Activated T-helper 1 cell treated with anti-CD3 and anti-CD28 coated beads, Interleukin-12 subunit alpha, Interleukin-12 subunit beta, Interleukin-2, Interleukin-4 antibody, amounts not matched to agents 30 ng/mL and 10 ng/mL and 1 ng/mL, durations not matched to agents 14 hours and 24 hours and 36 hours (primary cell): ENCODE results near the gene SAFB. TPM values are rescaled to one million over a fixed set of nuclear protein-coding genes. Genes with fewer than 3 reads are reported as not detected.

Source experiments
- DNase-seq: peaks from one replicate; pipeline ENCODE4 v3.0.0; 2021; ENCODE audit warnings: low spot score
- H3K27ac Mint-ChIP-seq: one replicate; pipeline ENCODE4 v1.8.0; 2021; ENCODE audit warnings: mild to moderate bottlenecking, mixed read lengths
- H3K27me3 Mint-ChIP-seq: one replicate; pipeline ENCODE4 v1.8.0; 2022; ENCODE audit warnings: mild to moderate bottlenecking, moderate library complexity, mixed read lengths; ENCODE audit not compliant: insufficient read depth
- H3K36me3 Mint-ChIP-seq: one replicate; pipeline ENCODE4 v1.8.0; 2021; ENCODE audit warnings: low read depth, mixed read lengths
- H3K4me1 Mint-ChIP-seq: one replicate; pipeline ENCODE4 v1.8.0; 2021; ENCODE audit warnings: low read depth, mixed read lengths
- H3K4me3 Mint-ChIP-seq: one replicate; pipeline ENCODE4 v1.8.0; 2021; ENCODE audit warnings: mild to moderate bottlenecking, moderate library complexity, mixed read lengths
- H3K9me3 Mint-ChIP-seq: one replicate; pipeline ENCODE4 v1.8.0; 2021; ENCODE audit warnings: mixed read lengths
- intact Hi-C: fragments of 100-400 bp; cut with micrococcal nuclease; formaldehyde crosslinking; loops from one replicate; pipeline ENCODE4 v1.15.1; 2024
- total RNA-seq: library from RNA; stranded (reverse); gene quantifications from 2 replicates; pipeline ENCODE4 v1.2.3, GENCODE V29; 2022

Gene SAFB
- total RNA-seq, 1 donor from 2014 or later, result 143 TPM

DNA sequence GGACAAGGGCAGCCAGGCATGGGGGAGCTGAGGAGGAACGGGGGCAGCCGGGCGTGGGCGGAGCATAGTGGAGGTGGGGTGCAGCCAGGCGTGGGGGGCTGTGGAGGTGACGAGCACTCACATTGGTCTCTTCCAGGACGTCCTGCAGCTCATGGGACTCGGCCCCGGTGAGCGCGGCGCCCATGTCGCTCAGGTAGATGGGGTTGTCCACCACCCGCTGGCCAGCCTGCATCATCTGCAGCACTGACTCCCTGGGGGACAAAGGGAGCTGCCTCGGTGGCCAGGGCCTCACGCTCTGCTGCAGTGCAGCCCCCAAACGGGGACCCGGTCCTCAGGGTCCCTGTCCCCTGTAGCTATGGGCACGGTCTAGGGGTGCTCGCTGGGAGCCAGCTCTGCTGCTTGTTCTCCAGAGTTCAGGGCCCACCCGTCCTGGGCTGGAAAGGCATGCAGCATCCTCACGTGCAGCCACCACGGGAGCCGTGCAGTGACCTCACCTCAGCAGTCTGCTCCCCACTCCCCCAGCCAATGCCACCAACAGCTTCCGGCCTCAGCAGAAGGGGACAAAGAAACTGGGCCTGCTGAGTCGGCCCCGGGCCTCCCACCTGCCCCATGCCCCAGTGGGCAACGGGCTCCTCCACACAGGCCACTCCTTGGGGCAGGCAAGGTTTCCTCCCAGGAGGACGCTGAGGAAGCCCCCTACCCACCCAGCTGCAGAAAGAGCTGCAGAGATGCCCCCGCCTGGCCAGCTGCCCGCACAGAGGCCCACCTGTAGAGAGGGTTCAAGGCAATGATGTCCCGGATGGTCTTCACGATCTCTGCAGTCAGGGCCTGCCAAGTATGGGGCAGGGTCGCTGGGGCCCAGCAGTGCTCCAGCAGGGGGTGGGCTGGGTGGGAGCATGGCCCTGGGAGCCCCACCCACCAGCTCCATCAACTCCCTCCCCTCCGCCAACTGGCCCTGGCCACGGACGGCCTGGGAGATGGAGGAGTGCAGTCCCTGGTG is 85.0 kb downstream of the SAFB start:
- H3K4me3 Mint-ChIP-seq, result no peak overlapping the region
- intact Hi-C loops, result no loop called here

DNA sequence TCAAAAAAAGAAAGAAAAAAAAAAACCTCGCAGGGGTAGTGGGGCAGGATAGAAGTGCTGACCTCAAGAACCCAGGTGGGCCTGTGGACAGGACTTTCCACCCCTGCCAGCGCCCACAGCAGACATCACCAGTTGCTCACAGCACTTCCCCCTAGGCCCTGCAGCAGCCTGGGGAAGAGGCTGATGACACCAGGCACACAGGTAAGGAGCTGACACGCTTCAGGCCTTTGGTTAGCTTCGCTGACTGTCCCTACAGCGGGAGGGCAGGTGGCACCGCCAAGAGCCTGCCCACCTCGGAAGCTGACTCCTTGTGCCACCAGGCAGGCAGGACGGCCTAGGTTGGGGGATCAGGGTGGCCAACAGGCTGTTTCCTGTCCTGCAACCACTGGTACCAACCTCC is 88.1 kb downstream of the SAFB start:
- Mint-ChIP-seq H3K27ac (no peak overlapping the region), H3K9me3 (no peaks in the 10 kb centered on the region), H3K36me3 (peaks cover 26% of the 10 kb centered on the region), H3K27me3 (no peaks in the 10 kb centered on the region), H3K4me1 (peaks cover 4% of the 10 kb centered on the region), H3K4me3 (no peak overlapping the region)
- intact Hi-C loops, result no loop called here
- DNase-seq, result no peak

More for the DNA sequence above, 85.0 kb downstream of the SAFB start:
- H3K9me3 Mint-ChIP-seq, result no peaks in the 10 kb centered on the region
- no peaks in the 10 kb centered on the region for H3K27me3 Mint-ChIP-seq
- no peaks in the 10 kb centered on the region for H3K4me1 Mint-ChIP-seq
- H3K27ac Mint-ChIP-seq, result no peak overlapping the region
- peaks cover 20% of the 10 kb centered on the region for H3K36me3 Mint-ChIP-seq
- DNase-seq, result no peak

DNA sequence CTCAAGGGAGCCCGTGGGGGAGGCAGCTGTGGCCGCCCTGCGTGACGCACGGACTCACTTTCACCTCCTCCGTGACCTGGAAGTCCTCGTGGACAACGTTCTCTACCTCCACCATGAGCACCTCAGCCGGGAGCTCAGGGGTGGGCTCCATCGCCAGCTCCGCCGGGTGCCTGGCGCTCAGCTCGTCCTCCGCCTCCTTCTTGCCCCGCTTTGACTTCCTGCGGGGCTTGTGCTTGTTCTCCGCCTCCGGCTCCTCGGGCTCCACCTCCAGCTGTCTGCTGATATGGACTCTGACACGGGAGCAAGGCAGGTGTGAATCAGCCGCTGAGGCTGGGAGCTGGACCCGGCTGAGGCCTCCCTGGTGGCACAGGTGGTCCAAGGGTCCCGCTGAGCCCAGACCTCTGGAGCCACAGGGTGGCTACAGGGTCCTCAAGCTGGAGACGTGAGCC is 88.9 kb downstream of the SAFB start:
- intact Hi-C loops, result no loop called here

DNA sequence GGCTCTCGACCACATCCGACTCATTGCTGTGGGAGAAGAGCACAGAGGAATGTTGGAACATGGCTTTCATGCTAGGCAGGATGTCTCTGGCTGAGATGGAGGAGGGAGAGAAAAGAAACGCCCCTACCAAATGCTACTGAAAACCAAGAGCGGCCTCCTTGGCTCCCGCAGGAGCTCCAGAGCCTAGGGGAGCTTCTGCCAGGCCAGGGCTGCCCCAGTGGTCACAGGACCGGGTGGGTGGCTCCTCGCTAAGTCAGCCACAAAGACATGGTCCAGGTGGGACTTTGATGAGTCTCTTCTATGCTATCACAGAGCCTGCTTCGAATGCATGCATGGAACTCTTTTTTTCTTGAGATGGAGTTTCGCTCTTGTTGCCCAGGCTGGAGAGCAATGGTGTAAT is 90.3 kb downstream of the SAFB start:
- Mint-ChIP-seq H3K9me3 (no peaks in the 10 kb centered on the region), H3K4me3 (no peak overlapping the region), H3K36me3 (peaks cover 29% of the 10 kb centered on the region), H3K4me1 (peaks cover 17% of the 10 kb centered on the region), H3K27me3 (no peaks in the 10 kb centered on the region), H3K27ac (no peak overlapping the region)
- no peak for DNase-seq
- intact Hi-C loops, result no loop called here

More for the DNA sequence above, 88.9 kb downstream of the SAFB start:
- no peak for DNase-seq
- Mint-ChIP-seq H3K9me3 (no peaks in the 10 kb centered on the region), H3K4me3 (no peak overlapping the region), H3K36me3 (peaks cover 26% of the 10 kb centered on the region), H3K27me3 (no peaks in the 10 kb centered on the region), H3K4me1 (peaks cover 4% of the 10 kb centered on the region), H3K27ac (no peak overlapping the region)

DNA sequence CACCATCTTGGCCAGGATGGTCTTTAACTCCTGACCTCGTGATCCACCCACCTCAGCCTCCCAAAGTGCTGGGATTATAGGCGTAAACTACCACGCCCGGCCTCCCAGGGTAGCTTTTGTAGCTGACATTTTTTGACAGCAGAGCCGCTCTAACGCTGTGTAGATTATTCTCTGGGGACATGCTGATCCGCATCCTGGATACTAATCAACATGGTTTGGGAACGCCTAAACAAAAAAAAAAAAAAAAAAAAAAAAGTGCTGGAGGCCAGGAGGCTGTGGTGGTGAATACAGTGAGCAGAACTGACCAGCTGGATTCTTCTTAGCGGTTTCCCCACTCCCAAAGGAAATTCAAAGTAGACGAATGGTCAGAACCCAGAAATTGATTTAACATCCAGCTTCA is 91.9 kb downstream of the SAFB start:
- intact Hi-C loops, result no loop called here
- no peak overlapping the region for H3K4me3 Mint-ChIP-seq
- H3K9me3 Mint-ChIP-seq, result no peaks in the 10 kb centered on the region
- H3K27ac Mint-ChIP-seq, result no peak overlapping the region
- DNase-seq, result no peak
- peaks cover 25% of the 10 kb centered on the region for H3K4me1 Mint-ChIP-seq
- peaks cover 2% of the 10 kb centered on the region for H3K27me3 Mint-ChIP-seq
- H3K36me3 Mint-ChIP-seq, result peaks cover 35% of the 10 kb centered on the region

DNA sequence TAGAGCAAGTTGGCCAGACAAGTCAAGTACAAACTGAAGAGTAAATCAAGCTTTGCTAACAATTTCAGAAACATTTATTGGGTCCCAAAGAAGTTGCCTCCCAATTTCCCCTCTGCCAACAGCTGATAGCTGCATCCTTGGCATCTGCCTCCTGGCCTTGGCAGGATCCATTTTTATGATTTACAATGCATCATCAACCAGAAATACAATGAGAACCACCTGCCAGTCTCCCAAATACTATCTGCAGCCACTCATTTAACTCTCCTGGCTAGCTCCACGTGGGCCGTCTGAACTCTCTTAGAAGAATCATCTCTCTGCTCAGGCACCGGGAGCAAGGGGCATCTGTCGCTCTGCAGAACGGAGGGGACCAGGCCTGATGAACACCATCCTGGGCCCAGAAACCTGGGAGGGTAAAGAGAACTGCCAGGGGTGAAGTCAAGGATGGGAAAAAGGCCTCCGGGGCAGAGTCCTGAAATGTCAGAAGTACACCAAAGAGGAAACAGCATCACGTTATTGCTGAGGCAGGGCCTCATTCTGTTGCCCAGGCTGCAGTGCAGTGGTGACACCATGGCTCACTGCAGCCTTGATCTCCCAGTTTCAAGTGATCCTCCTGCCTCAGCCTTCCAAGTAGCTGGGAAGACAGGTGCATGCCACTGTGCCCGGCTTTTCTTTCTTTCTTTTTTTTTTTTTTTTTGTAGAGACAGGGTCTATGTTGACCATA is 94.5 kb downstream of the SAFB start:
- DNase-seq, result no peak
- intact Hi-C loops, result no loop called here
- H3K27ac Mint-ChIP-seq, result peak overlapping the region; percentile 96
- peaks cover 2% of the 10 kb centered on the region for H3K27me3 Mint-ChIP-seq
- H3K4me3 Mint-ChIP-seq, result peak overlapping the region; percentile 98
- H3K36me3 Mint-ChIP-seq, result peaks cover 29% of the 10 kb centered on the region
- H3K9me3 Mint-ChIP-seq, result no peaks in the 10 kb centered on the region
- peaks cover 25% of the 10 kb centered on the region for H3K4me1 Mint-ChIP-seq

Other genes starting within 250 kb of the SAFB start
- gene ZNRF4, start 167.7 kb upstream of the SAFB start, total RNA-seq, result not detected in 2 replicates
- 0.39 and 0.75 TPM in 2 replicates for gene TINCR, start 55.1 kb upstream of the SAFB start, total RNA-seq
- 104 and 106 TPM in 2 replicates for gene SAFB2, start 307 bp upstream of the SAFB start, total RNA-seq
- 57.4 and 60.6 TPM in 2 replicates for gene MICOS13, start 57.4 kb downstream of the SAFB start, total RNA-seq
- 1.9 TPM in 2 replicates for gene HSD11B1L, start 57.9 kb downstream of the SAFB start, total RNA-seq
- 1,000 and 1,001 TPM in 2 replicates for gene RPL36, start 67.2 kb downstream of the SAFB start, total RNA-seq
- gene LONP1, start 97.1 kb downstream of the SAFB start, total RNA-seq, result 180 and 186 TPM in 2 replicates
- gene CATSPERD, start 97.6 kb downstream of the SAFB start, total RNA-seq, result not detected in 2 replicates
- 7.4 and 9.2 TPM in 2 replicates for gene PRR22, start 161.7 kb downstream of the SAFB start, total RNA-seq
- 85.9 and 87.1 TPM in 2 replicates for gene DUS3L, start 168.1 kb downstream of the SAFB start, total RNA-seq
- gene NRTN, start 182.0 kb downstream of the SAFB start, total RNA-seq, result 0.23 and 0.44 TPM in 2 replicates
- gene FUT6, start 216.6 kb downstream of the SAFB start, total RNA-seq, result not detected in 2 replicates
- gene FUT3, start 228.4 kb downstream of the SAFB start, total RNA-seq, result not detected in 2 replicates
- gene FUT5, start 247.5 kb downstream of the SAFB start, total RNA-seq, result not detected in 2 replicates